Panc1 (cell line): Measurements from ENCODE around the gene NR5A1. TPM values are rescaled to one million over a fixed set of nuclear protein-coding genes. Genes with fewer than 3 reads are reported as not detected.

Experiments used
- ATAC-seq: fragments of 200-7000 bp; cut with Tn5 transposase; 2 replicates; pipeline ENCODE4 v1.9.1; 2020; ENCODE audit warnings: mild to moderate bottlenecking, moderate library complexity
- BruUV-seq: library from RNA; stranded (reverse); fragments of 400-500 nt; replicated peaks from 2 replicates; lab custom pipeline; 2021; lab: Mats Ljungman, UMichigan
- CTCF ChIA-PET: fragments of 300-600 bp; sonication (Branson Sonifier 250); formaldehyde crosslinking; loops from one replicate; lab custom pipeline; 2022; ENCODE audit warnings: antibody characterized with exemption; lab: Charles Lee
- POLR2A ChIA-PET: fragments of 300-600 bp; sonication (Branson Sonifier 250); formaldehyde crosslinking; loops from one replicate; lab custom pipeline; 2022; ENCODE audit warnings: antibody characterized with exemption; lab: Charles Lee
- DNase-seq: peaks from one replicate; pipeline ENCODE4 v3.0.0-alpha.2; 2010; ENCODE audit warnings: low read depth, low spot score
- H3K27ac ChIP-seq: 2 replicates; pipeline ENCODE4 v1.5.1; 2011; ENCODE audit warnings: mild to moderate bottlenecking, low read length, inconsistent platforms
- H3K27me3 ChIP-seq: fragments of 200-500 bp; sonication (Bioruptor generic); 2 replicates; pipeline ENCODE4 v1.6.0; 2014; ENCODE audit warnings: low read length, inconsistent platforms; ENCODE audit not compliant: control insufficient read depth, insufficient read depth
- H3K36me3 ChIP-seq: fragments of 200-500 bp; sonication (Bioruptor generic); 2 replicates; pipeline ENCODE4 v1.5.1; 2014; ENCODE audit warnings: inconsistent platforms, mild to moderate bottlenecking, low read length, moderate library complexity; ENCODE audit not compliant: control insufficient read depth, insufficient read depth
- H3K4me1 ChIP-seq: 2 replicates; pipeline ENCODE4 v1.5.1; 2011; ENCODE audit warnings: inconsistent platforms, mild to moderate bottlenecking, low read length, moderate library complexity; ENCODE audit not compliant: control insufficient read depth, insufficient read depth
- H3K4me3 ChIP-seq, 2 experiments: 2 replicates each; pipeline ENCODE4 v1.5.1; 2011 to 2012; ENCODE audit warnings: low read depth in 2 of 2, low read length in 2 of 2, mild to moderate bottlenecking in 2 of 2, inconsistent platforms in 1 of 2, moderate library complexity in 1 of 2
- H3K9me3 ChIP-seq: fragments of 200-500 bp; sonication (Bioruptor generic); 2 replicates; pipeline ENCODE4 v1.5.1; 2014; ENCODE audit warnings: low read depth, mild to moderate bottlenecking, inconsistent platforms, low read length, moderate library complexity; ENCODE audit not compliant: control insufficient read depth, insufficient read depth
- CTCF ChIP-seq: fragments of 450-650 bp; IDR thresholded peaks from 2 replicates; pipeline ENCODE4 v1.5.1; 2017; ENCODE audit warnings: mild to moderate bottlenecking
- POLR2AphosphoS5 ChIP-seq: IDR thresholded peaks from 2 replicates; pipeline ENCODE4 v1.6.1; 2012; ENCODE audit warnings: mild to moderate bottlenecking, low read depth, low read length, moderate library complexity
- REST ChIP-seq, 2 experiments: IDR thresholded peaks; 2 replicates each; pipeline ENCODE4 v1.6.1; 2011 to 2012; ENCODE audit warnings: low read depth in 2 of 2, control low read depth in 1 of 2, low read length in 1 of 2, mild to moderate bottlenecking in 1 of 2, moderate library complexity in 1 of 2; ENCODE audit not compliant: insufficient read depth in 1 of 2
- SIN3A ChIP-seq: IDR thresholded peaks from 2 replicates; pipeline ENCODE4 v1.6.1; 2012; ENCODE audit warnings: low read depth, mild to moderate bottlenecking, low read length, moderate library complexity, borderline replicate concordance; ENCODE audit not compliant: insufficient read depth
- TCF7L2 ChIP-seq: IDR thresholded peaks from 2 replicates; pipeline ENCODE4 v1.6.1; 2011; ENCODE audit warnings: mild to moderate bottlenecking, low read depth, low read length, inconsistent platforms
- in situ Hi-C: cut with HindIII; loops from 2 replicates; pipeline ENCODE4 v1.10.0; 2016; ENCODE audit warnings: low sequenced_read_pairs, low pct_unique_long_range_greater_than_20kb
- intact Hi-C: fragments of 100-400 bp; cut with micrococcal nuclease; formaldehyde crosslinking; loops from one replicate; pipeline ENCODE4 v1.10.0; 2022; ENCODE audit not compliant: unreplicated experiment
- total RNA-seq: library from RNA; stranded (reverse); gene quantifications from one replicate; pipeline ENCODE4 v1.2.1, GENCODE V29; 2021; ENCODE audit not compliant: unreplicated experiment

The NR5A1 gene
- total RNA-seq, 1 experiment from 2014 or later = 2.5 TPM

GRCh38 chr9:124498040-124498439 lies 9.2 kb downstream of the NR5A1 start:
- BruUV-seq = no TSS peak
- DNase-seq (no peak), ATAC-seq (no peak)
- H3K9me3 ChIP-seq = no peaks in the 10 kb centered on the region
- H3K27me3 ChIP-seq = no peaks in the 10 kb centered on the region
- H3K4me1 ChIP-seq = no peaks in the 10 kb centered on the region
- no peak overlapping the region for H3K4me3 ChIP-seq
- intact Hi-C loops (no loop called here), in situ Hi-C loops (no loop called here)
- CTCF ChIA-PET = no interaction called here
- TF ChIP-seq SIN3A (no peak), TCF7L2 (no peak), REST (IDR thresholded peaks at IDR 0.05; ENCODE audit: insufficient read depth in 1 of 2, low read depth in 2 of 2, low read length in 1 of 2) (no peak), CTCF (no peak), POLR2AphosphoS5 (no peak)
- POLR2A ChIA-PET = no interaction called here
- H3K27ac ChIP-seq = no peak overlapping the region
- H3K36me3 ChIP-seq = no peaks in the 10 kb centered on the region

GRCh38 chr9:124497441-124497840 lies 9.8 kb downstream of the NR5A1 start:
- POLR2A ChIA-PET = no interaction called here
- no peak for DNase-seq
- intact Hi-C loops (no loop called here), in situ Hi-C loops (no loop called here)
- H3K4me1 ChIP-seq = no peaks in the 10 kb centered on the region
- TF ChIP-seq CTCF (no peak), POLR2AphosphoS5 (no peak), SIN3A (no peak), TCF7L2 (no peak), REST (IDR thresholded peaks at IDR 0.05; ENCODE audit: insufficient read depth in 1 of 2, low read depth in 2 of 2, low read length in 1 of 2) (no peak)
- H3K9me3 ChIP-seq = no peaks in the 10 kb centered on the region
- H3K4me3 ChIP-seq = no peak overlapping the region
- H3K36me3 ChIP-seq = no peaks in the 10 kb centered on the region
- H3K27ac ChIP-seq = no peak overlapping the region
- ATAC-seq = no peak
- CTCF ChIA-PET = no interaction called here
- no TSS peak for BruUV-seq
- H3K27me3 ChIP-seq = no peaks in the 10 kb centered on the region
